ENCODE measurements around the gene FBXO38. TPM values are rescaled to one million over a fixed set of nuclear protein-coding genes. Genes with fewer than 3 reads are reported as not detected.

FBXO38 gene
- total and polyA plus RNA-seq, 2 of the 4 experiments (the other 2 are of a cell fraction), result 14.9 to 70.1 TPM

DNA sequence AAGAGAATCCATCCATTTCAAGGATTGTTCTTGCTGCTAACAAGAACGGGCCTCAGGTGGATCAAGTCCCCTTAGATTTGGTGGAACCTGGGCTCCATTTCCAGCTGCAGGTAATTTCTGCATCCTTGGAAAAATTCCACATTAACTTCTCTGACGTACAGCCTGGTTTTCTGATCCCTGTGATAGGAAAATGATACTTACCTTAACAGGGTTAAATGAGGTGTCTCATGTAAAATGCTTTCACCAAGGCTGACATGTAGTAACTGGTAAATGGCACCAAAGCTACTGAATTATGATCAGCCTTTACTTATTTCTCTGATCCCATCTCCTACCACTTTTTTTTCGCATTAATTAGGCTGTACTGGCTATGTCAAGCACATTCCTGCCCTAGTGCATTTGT lies 93.7 kb downstream of the FBXO38 start:
- no peak for ATAC-seq (ENCODE audit: low read depth)
- Histone ChIP-seq H3K18ac (ENCODE audit: low read depth, low read length) (no peak overlapping the region), H2AK5ac (ENCODE audit: low read depth, low read length) (no peak overlapping the region), H4K91ac (ENCODE audit: insufficient read depth, low read depth, low read length) (no peak overlapping the region), H4K8ac (ENCODE audit: low read depth in 2 of 2, low read length in 2 of 2) (no peak overlapping the region), H4K5ac (ENCODE audit: low read depth, low read length) (no peak overlapping the region), H2AFZ (replicated peaks; ENCODE audit: low read length, poor library complexity) (no peak overlapping the region), H3K4ac (ENCODE audit: low read depth, low read length) (no peak overlapping the region), H3K23ac (ENCODE audit: low read depth, low read length) (no peak overlapping the region), H3K27me3 (ENCODE audit: control insufficient read depth, insufficient read depth, low read length) (peaks cover 18% of the 10 kb centered on the region), H2BK15ac (ENCODE audit: low read depth, low read length) (no peak overlapping the region), H3K36me3 (ENCODE audit: control insufficient read depth, insufficient read depth, low read length) (no peaks in the 10 kb centered on the region), H3K4me2 (ENCODE audit: low read depth, low read length) (no peak overlapping the region), H3K14ac (replicated peaks; ENCODE audit: low read depth, low read length) (no peak overlapping the region), H2BK20ac (ENCODE audit: low read depth, low read length) (no peak overlapping the region), H2BK120ac (ENCODE audit: low read depth, low read length) (no peak overlapping the region), H3K9ac (ENCODE audit: low read depth, low read length) (no peak overlapping the region), H3K27ac (ENCODE audit: insufficient read depth, low read length) (no peak overlapping the region), H3K9me3 (ENCODE audit: control insufficient read depth, insufficient read depth, low read length) (no peaks in the 10 kb centered on the region), H3K56ac (ENCODE audit: extremely low read depth, insufficient read depth, low read length) (no peak overlapping the region), H4K20me1 (ENCODE audit: insufficient read depth, low read length) (no peaks in the 10 kb centered on the region), H2BK5ac (ENCODE audit: low read depth, low read length, poor library complexity, severe bottlenecking) (no peak overlapping the region), H2AK9ac (replicated peaks; ENCODE audit: low read depth, low read length, poor library complexity) (no peak overlapping the region), H3K79me1 (ENCODE audit: low read depth in 1 of 2, low read length in 2 of 2) (no peaks in the 10 kb centered on the region), H3K4me1 (ENCODE audit: control insufficient read depth, insufficient read depth, low read length) (no peaks in the 10 kb centered on the region), H3K9me1 (ENCODE audit: insufficient read depth, low read length) (no peaks in the 10 kb centered on the region), H3K4me3 (ENCODE audit: insufficient read depth, low read depth, low read length) (no peak overlapping the region)
- TF ChIP-seq NFE2L2 (IDR thresholded peaks at IDR 0.05; ENCODE audit: low read depth, low read length) (no peak), CEBPB (IDR thresholded peaks at IDR 0.05; ENCODE audit: low read depth, low read length) (no peak), RCOR1 (IDR thresholded peaks at IDR 0.05; ENCODE audit: insufficient replicate concordance, low read length) (no peak), BHLHE40 (IDR thresholded peaks at IDR 0.05; ENCODE audit: low read depth, low read length) (no peak)
- in situ Hi-C loops (cut with MboI; ENCODE audit: low sequenced_read_pairs) (no loop called here), dilution Hi-C loops (cut with HindIII; ENCODE audit: low sequenced_read_pairs, unreplicated experiment) (no loop called here), intact Hi-C loops (cut with micrococcal nuclease) (no loop called here)
- no peak for DNase-seq
- 63% methylated on average over 1 of the region's 3 CpGs; no CpG with 5 or more reads in 1 of the 2 experiments for WGBS, 2 experiments (ENCODE audit: extremely low coverage in 2 of 2, insufficient read length in 1 of 2)
- BruUV-seq (replicated peaks), result no TSS peak
- ChIA-PET CTCF (no interaction called here), POLR2A (ENCODE audit: unreplicated experiment) (no interaction called here)

Data from IMR-90 (cell line).